ENCODE results near the gene LILRA6. TPM values are rescaled to one million over a fixed set of nuclear protein-coding genes. Genes with fewer than 3 reads are reported as not detected.
A peak's percentile ranks its signal among the peaks of the same experiment; 100 is the strongest.

LILRA6 gene
- total and polyA plus RNA-seq, 2 of the 13 experiments (the other 11 are each of a cell fraction or from before 2014, with no cell fraction given), result not detected

DNA sequence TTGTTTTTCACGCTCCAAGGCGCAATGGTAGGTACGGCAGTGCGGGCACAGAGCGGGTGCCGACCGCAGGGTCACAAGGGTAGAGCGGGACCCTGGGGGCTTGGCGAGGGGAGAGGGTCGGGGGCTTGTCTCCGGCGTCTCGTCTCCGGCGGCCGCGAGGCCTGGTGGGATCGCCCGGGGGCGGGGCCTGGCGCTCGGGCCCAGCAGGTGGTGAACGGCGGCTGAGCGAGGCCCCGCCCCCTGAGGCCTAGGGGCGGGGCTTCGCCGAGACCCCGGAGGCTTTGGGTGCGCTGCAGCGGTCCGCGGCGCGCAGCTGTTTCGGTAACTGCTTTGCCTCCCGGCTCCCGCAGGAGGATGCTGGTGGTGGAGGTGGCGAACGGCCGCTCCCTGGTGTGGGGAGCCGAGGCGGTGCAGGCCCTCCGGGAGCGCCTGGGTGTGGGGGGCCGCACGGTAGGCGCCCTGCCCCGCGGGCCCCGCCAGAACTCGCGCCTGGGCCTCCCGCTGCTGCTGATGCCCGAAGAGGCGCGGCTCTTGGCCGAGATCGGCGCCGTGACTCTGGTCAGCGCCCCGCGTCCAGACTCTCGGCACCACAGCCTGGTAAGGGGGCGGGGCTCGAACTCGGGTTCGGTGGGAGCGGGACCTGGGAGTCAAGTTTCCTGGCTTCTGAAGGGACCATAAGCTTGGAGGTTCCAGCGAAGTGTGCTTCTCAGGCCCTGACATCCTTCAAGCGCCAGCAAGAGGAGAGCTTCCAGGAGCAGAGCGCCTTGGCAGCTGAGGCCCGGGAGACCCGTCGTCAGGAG is 51.4 kb downstream of the LILRA6 start, which contains the start of gene TSEN34 (continued):
- TF ChIP-seq, protein P1, sequence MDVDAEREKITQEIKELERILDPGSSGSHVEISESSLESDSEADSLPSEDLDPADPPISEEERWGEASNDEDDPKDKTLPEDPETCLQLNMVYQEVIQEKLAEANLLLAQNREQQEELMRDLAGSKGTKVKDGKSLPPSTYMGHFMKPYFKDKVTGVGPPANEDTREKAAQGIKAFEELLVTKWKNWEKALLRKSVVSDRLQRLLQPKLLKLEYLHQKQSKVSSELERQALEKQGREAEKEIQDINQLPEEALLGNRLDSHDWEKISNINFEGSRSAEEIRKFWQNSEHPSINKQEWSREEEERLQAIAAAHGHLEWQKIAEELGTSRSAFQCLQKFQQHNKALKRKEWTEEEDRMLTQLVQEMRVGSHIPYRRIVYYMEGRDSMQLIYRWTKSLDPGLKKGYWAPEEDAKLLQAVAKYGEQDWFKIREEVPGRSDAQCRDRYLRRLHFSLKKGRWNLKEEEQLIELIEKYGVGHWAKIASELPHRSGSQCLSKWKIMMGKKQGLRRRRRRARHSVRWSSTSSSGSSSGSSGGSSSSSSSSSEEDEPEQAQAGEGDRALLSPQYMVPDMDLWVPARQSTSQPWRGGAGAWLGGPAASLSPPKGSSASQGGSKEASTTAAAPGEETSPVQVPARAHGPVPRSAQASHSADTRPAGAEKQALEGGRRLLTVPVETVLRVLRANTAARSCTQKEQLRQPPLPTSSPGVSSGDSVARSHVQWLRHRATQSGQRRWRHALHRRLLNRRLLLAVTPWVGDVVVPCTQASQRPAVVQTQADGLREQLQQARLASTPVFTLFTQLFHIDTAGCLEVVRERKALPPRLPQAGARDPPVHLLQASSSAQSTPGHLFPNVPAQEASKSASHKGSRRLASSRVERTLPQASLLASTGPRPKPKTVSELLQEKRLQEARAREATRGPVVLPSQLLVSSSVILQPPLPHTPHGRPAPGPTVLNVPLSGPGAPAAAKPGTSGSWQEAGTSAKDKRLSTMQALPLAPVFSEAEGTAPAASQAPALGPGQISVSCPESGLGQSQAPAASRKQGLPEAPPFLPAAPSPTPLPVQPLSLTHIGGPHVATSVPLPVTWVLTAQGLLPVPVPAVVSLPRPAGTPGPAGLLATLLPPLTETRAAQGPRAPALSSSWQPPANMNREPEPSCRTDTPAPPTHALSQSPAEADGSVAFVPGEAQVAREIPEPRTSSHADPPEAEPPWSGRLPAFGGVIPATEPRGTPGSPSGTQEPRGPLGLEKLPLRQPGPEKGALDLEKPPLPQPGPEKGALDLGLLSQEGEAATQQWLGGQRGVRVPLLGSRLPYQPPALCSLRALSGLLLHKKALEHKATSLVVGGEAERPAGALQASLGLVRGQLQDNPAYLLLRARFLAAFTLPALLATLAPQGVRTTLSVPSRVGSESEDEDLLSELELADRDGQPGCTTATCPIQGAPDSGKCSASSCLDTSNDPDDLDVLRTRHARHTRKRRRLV (CRISPR knock-in tag; IDR thresholded peaks at IDR 0.05), result no peak
- TF ChIP-seq, protein P2, sequence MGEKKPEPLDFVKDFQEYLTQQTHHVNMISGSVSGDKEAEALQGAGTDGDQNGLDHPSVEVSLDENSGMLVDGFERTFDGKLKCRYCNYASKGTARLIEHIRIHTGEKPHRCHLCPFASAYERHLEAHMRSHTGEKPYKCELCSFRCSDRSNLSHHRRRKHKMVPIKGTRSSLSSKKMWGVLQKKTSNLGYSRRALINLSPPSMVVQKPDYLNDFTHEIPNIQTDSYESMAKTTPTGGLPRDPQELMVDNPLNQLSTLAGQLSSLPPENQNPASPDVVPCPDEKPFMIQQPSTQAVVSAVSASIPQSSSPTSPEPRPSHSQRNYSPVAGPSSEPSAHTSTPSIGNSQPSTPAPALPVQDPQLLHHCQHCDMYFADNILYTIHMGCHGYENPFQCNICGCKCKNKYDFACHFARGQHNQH (CRISPR knock-in tag; IDR thresholded peaks at IDR 0.05), result peak; percentile 74; the same call in 1 of the 2 replicates
- no peak for TF ChIP-seq TP53 (CRISPR knock-in tag; conservative IDR thresholded peaks at IDR 0.05)
- TF ChIP-seq, protein P3, sequence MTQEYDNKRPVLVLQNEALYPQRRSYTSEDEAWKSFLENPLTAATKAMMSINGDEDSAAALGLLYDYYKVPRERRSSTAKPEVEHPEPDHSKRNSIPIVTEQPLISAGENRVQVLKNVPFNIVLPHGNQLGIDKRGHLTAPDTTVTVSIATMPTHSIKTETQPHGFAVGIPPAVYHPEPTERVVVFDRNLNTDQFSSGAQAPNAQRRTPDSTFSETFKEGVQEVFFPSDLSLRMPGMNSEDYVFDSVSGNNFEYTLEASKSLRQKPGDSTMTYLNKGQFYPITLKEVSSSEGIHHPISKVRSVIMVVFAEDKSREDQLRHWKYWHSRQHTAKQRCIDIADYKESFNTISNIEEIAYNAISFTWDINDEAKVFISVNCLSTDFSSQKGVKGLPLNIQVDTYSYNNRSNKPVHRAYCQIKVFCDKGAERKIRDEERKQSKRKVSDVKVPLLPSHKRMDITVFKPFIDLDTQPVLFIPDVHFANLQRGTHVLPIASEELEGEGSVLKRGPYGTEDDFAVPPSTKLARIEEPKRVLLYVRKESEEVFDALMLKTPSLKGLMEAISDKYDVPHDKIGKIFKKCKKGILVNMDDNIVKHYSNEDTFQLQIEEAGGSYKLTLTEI (CRISPR knock-in tag; conservative IDR thresholded peaks at IDR 0.05), result no peak
- TF ChIP-seq ZNF790 (CRISPR knock-in tag; IDR thresholded peaks at IDR 0.05; ENCODE audit: borderline replicate concordance), result no peak; the same call in 1 of the 2 replicates
- no peak for TF ChIP-seq CENPT (CRISPR knock-in tag; IDR thresholded peaks at IDR 0.05; ENCODE audit: low read depth)
- TF ChIP-seq IRX3 (CRISPR knock-in tag; IDR thresholded peaks at IDR 0.05; ENCODE audit: borderline replicate concordance, low read depth), result no peak
- TF ChIP-seq, protein P4, sequence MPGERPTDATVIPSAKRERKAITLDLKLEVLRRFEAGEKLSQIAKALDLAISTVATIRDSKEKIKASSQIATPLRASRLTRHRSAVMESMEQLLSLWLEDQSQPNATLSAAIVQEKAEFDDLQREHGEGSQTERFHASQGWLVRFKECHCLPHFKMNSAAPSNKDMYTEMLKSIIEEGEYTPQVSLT (CRISPR knock-in tag; IDR thresholded peaks at IDR 0.05; ENCODE audit: borderline replicate concordance, low read depth), result no peak
- TF ChIP-seq, protein P5, sequence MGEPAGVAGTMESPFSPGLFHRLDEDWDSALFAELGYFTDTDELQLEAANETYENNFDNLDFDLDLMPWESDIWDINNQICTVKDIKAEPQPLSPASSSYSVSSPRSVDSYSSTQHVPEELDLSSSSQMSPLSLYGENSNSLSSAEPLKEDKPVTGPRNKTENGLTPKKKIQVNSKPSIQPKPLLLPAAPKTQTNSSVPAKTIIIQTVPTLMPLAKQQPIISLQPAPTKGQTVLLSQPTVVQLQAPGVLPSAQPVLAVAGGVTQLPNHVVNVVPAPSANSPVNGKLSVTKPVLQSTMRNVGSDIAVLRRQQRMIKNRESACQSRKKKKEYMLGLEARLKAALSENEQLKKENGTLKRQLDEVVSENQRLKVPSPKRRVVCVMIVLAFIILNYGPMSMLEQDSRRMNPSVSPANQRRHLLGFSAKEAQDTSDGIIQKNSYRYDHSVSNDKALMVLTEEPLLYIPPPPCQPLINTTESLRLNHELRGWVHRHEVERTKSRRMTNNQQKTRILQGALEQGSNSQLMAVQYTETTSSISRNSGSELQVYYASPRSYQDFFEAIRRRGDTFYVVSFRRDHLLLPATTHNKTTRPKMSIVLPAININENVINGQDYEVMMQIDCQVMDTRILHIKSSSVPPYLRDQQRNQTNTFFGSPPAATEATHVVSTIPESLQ (CRISPR knock-in tag; conservative IDR thresholded peaks at IDR 0.05), result no peak
- TF ChIP-seq, protein P6, sequence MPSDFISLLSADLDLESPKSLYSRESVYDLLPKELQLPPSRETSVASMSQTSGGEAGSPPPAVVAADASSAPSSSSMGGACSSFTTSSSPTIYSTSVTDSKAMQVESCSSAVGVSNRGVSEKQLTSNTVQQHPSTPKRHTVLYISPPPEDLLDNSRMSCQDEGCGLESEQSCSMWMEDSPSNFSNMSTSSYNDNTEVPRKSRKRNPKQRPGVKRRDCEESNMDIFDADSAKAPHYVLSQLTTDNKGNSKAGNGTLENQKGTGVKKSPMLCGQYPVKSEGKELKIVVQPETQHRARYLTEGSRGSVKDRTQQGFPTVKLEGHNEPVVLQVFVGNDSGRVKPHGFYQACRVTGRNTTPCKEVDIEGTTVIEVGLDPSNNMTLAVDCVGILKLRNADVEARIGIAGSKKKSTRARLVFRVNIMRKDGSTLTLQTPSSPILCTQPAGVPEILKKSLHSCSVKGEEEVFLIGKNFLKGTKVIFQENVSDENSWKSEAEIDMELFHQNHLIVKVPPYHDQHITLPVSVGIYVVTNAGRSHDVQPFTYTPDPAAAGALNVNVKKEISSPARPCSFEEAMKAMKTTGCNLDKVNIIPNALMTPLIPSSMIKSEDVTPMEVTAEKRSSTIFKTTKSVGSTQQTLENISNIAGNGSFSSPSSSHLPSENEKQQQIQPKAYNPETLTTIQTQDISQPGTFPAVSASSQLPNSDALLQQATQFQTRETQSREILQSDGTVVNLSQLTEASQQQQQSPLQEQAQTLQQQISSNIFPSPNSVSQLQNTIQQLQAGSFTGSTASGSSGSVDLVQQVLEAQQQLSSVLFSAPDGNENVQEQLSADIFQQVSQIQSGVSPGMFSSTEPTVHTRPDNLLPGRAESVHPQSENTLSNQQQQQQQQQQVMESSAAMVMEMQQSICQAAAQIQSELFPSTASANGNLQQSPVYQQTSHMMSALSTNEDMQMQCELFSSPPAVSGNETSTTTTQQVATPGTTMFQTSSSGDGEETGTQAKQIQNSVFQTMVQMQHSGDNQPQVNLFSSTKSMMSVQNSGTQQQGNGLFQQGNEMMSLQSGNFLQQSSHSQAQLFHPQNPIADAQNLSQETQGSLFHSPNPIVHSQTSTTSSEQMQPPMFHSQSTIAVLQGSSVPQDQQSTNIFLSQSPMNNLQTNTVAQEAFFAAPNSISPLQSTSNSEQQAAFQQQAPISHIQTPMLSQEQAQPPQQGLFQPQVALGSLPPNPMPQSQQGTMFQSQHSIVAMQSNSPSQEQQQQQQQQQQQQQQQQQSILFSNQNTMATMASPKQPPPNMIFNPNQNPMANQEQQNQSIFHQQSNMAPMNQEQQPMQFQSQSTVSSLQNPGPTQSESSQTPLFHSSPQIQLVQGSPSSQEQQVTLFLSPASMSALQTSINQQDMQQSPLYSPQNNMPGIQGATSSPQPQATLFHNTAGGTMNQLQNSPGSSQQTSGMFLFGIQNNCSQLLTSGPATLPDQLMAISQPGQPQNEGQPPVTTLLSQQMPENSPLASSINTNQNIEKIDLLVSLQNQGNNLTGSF (CRISPR knock-in tag; IDR thresholded peaks at IDR 0.05), result no peak
- no peak for TF ChIP-seq ADNP (CRISPR knock-in tag; IDR thresholded peaks at IDR 0.05)

Measured in HepG2 (cell line).